ENCODE results near the gene COL6A2.

The COL6A2 gene

DNA sequence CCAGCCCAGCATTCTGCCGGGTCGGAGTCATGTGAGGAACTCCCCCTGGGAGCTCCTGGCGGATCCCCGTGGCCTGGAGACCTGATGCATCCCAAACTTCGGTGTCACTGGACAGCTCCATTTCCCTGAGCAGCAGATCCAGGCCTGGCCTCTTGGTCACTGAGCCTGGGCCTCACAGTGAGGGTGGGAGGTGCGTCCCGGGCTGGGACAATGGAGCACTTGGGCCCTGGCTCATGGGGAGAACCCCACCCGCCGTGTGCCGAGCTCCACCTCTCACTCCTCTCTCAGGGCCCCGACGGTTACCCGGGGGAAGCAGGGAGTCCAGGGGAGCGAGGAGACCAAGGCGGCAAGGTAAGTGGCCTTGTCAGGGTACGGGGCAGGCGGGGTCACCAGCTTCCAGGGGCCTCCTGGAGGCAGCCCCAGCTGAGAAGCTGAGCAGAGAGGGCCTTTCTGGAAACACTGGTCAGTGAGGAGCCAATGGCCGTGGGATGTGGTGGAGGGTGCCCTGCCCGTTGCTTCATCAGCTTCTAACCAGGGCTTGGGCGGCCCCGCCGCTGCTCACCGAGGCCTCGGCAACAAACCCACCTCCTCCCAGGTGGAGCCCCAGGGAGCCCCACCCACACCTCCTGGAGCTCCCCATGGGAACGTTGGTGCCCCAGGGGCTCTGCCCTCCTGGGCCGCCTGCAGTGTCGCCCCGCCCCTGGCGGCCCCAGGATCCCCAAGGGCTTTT lies 19.8 kb downstream of the COL6A2 start:
- H3K27ac ChIP-seq (ENCODE audit: low read depth, low read length), result no peak overlapping the region
- H3K4me3 ChIP-seq (ENCODE audit: low read depth, low read length), result no peak overlapping the region
- no peak overlapping the region for H3K9ac ChIP-seq (ENCODE audit: low read depth, low read length)
- H3K36me3 ChIP-seq (ENCODE audit: control insufficient read depth, insufficient read depth, low read length), result peaks cover 93% of the 10 kb centered on the region
- 0 out of 2 replicates have a peak, but pooled peaks cover 3% of the 10 kb centered on the region for H3K9me3 ChIP-seq (ENCODE audit: control insufficient read depth, insufficient read depth, low read length)
- H3K4me1 ChIP-seq (ENCODE audit: control insufficient read depth, insufficient read depth, low read length), result no peaks in the 10 kb centered on the region
- no peaks in the 10 kb centered on the region for H3K27me3 ChIP-seq (ENCODE audit: control insufficient read depth, insufficient read depth, low read length)

GRCh38 chr21:46118316-46119143 lies 20.6 kb downstream of the COL6A2 start:
- H3K36me3 ChIP-seq (ENCODE audit: control insufficient read depth, insufficient read depth, low read length), result peaks cover 87% of the 10 kb centered on the region

DNA sequence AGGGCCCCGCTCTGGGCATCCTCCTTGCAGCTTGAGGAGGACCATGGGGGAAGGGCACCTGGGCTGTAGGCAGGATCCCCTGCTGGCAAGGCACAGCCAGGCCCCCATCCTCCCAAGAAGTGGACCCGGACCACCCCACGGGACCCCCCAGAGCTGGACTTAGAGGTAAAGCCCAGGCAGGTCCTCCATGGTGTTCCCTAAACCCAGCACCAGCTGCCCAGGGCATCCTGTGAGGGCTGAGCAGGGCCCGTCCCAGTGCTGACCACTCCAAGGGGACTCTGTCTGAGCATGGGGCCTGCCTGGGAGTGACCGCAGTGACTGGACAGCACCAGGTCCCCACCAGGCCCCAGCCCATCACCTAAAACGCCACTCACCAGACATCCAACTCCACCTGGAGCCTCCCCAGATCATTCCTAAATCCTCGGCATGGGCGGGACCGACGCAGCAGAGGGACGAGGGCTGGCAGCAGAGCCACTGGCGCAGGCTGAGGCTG lies 21.3 kb downstream of the COL6A2 start:
- Histone ChIP-seq H3K9ac (ENCODE audit: low read depth, low read length) (no peak overlapping the region), H3K9me3 (ENCODE audit: control insufficient read depth, insufficient read depth, low read length) (0 out of 2 replicates have a peak, but pooled peaks cover 3% of the 10 kb centered on the region), H3K36me3 (ENCODE audit: control insufficient read depth, insufficient read depth, low read length) (peaks cover 83% of the 10 kb centered on the region), H3K27me3 (ENCODE audit: control insufficient read depth, insufficient read depth, low read length) (no peaks in the 10 kb centered on the region), H3K4me3 (ENCODE audit: low read depth, low read length) (no peak overlapping the region), H3K4me1 (ENCODE audit: control insufficient read depth, insufficient read depth, low read length) (no peaks in the 10 kb centered on the region), H3K27ac (ENCODE audit: low read depth, low read length) (no peak overlapping the region)

More at GRCh38 chr21:46118316-46119143, 20.6 kb downstream of the COL6A2 start:
- Histone ChIP-seq H3K4me3 (ENCODE audit: low read depth, low read length) (no peak overlapping the region), H3K27ac (ENCODE audit: low read depth, low read length) (no peak overlapping the region), H3K27me3 (ENCODE audit: control insufficient read depth, insufficient read depth, low read length) (no peaks in the 10 kb centered on the region), H3K9ac (ENCODE audit: low read depth, low read length) (no peak overlapping the region), H3K9me3 (ENCODE audit: control insufficient read depth, insufficient read depth, low read length) (0 out of 2 replicates have a peak, but pooled peaks cover 3% of the 10 kb centered on the region), H3K4me1 (ENCODE audit: control insufficient read depth, insufficient read depth, low read length) (no peaks in the 10 kb centered on the region)

DNA sequence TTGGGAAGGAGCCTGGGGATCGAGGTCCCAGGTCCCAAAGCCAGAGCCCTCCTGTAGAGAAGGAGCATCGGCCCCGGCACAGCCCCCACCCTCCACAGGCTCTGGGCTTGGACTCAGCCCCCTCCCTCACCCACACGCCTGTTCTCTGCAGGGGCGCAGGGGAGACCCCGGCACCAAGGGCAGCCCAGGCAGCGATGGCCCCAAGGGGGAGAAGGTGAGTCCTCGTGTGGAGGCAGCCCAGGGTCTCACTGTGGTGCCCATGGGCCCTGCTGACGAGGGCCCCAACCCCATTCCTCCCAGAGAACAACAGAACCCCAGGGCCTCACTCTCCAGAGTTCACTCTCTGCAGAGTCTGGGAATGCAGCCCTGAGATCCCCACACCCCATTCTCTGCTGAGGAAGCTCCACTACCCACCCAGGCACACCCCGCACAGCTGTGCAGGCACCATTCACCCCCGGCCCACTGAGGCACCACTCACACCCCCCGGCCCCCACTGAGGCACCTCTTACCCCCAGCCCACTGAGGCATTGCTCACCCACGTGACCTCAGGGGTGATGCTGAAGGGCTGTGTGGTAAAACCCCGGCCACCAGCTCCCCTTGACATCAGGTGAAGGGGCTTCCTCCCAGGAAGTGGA lies 21.8 kb downstream of the COL6A2 start:
- 0 out of 2 replicates have a peak, but pooled peaks cover 3% of the 10 kb centered on the region for H3K9me3 ChIP-seq (ENCODE audit: control insufficient read depth, insufficient read depth, low read length)
- no peaks in the 10 kb centered on the region for H3K27me3 ChIP-seq (ENCODE audit: control insufficient read depth, insufficient read depth, low read length)
- H3K27ac ChIP-seq (ENCODE audit: low read depth, low read length), result no peak overlapping the region
- no peak overlapping the region for H3K4me3 ChIP-seq (ENCODE audit: low read depth, low read length)
- no peaks in the 10 kb centered on the region for H3K4me1 ChIP-seq (ENCODE audit: control insufficient read depth, insufficient read depth, low read length)
- peaks cover 80% of the 10 kb centered on the region for H3K36me3 ChIP-seq (ENCODE audit: control insufficient read depth, insufficient read depth, low read length)
- H3K9ac ChIP-seq (ENCODE audit: low read depth, low read length), result no peak overlapping the region

DNA sequence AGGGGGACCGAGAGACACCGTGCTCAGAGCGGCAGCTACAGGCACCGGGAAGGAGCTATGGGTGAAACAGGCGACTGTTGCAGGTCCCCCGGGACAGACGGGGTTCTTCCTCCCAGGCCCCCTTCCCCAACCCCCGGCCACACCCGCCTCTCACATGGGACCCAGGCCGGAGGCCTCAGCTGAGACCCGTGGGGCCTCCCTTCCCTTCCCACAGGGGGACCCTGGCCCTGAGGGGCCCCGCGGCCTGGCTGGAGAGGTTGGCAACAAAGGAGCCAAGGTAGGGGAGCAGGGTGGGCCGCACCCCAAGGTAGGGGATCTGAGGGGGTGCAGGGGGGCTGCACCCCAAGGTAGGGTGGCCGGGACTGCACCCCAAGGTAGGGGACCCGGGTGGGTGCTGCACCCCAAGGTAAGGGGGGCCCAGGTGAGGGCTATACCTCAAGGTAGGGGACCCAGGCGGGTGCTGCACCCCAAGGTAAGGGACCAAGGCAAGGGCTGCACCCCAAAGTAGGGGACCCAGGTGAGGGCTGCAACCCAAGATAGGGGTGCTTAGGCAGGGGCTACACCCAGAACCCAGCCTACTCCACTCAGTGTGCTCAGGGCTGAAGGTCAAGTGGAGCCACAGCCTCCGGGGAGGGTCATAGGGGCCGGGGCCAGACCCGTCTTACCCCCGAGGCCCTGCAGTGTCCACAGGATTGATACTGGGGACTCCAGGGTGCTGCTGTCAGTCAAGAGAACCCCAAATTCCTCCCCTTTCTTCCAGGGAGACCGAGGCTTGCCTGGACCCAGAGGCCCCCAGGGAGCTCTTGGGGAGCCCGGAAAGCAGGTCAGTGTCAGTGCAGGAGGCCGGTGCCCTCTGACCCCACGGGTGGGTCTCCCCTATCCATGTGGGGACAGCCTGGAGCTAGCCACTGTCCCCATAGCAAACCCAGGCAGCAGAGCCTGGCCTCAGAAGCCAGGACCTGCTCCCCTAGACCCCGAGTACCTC lies 22.7 kb downstream of the COL6A2 start:
- no peak overlapping the region for H3K9ac ChIP-seq (ENCODE audit: low read depth, low read length)
- no peaks in the 10 kb centered on the region for H3K4me1 ChIP-seq (ENCODE audit: control insufficient read depth, insufficient read depth, low read length)
- no peaks in the 10 kb centered on the region for H3K27me3 ChIP-seq (ENCODE audit: control insufficient read depth, insufficient read depth, low read length)
- no peaks in the 10 kb centered on the region for H3K9me3 ChIP-seq (ENCODE audit: control insufficient read depth, insufficient read depth, low read length)
- H3K4me3 ChIP-seq (ENCODE audit: low read depth, low read length), result no peak overlapping the region
- no peak overlapping the region for H3K27ac ChIP-seq (ENCODE audit: low read depth, low read length)
- H3K36me3 ChIP-seq (ENCODE audit: control insufficient read depth, insufficient read depth, low read length), result peaks cover 81% of the 10 kb centered on the region

GRCh38 chr21:46121286-46122221 lies 23.6 kb downstream of the COL6A2 start:
- H3K9me3 ChIP-seq (ENCODE audit: control insufficient read depth, insufficient read depth, low read length), result no peaks in the 10 kb centered on the region
- H3K27me3 ChIP-seq (ENCODE audit: control insufficient read depth, insufficient read depth, low read length), result no peaks in the 10 kb centered on the region
- H3K9ac ChIP-seq (ENCODE audit: low read depth, low read length), result no peak overlapping the region
- H3K4me1 ChIP-seq (ENCODE audit: control insufficient read depth, insufficient read depth, low read length), result no peaks in the 10 kb centered on the region
- no peak overlapping the region for H3K27ac ChIP-seq (ENCODE audit: low read depth, low read length)
- H3K4me3 ChIP-seq (ENCODE audit: low read depth, low read length), result no peak overlapping the region
- peaks cover 80% of the 10 kb centered on the region for H3K36me3 ChIP-seq (ENCODE audit: control insufficient read depth, insufficient read depth, low read length)

DNA sequence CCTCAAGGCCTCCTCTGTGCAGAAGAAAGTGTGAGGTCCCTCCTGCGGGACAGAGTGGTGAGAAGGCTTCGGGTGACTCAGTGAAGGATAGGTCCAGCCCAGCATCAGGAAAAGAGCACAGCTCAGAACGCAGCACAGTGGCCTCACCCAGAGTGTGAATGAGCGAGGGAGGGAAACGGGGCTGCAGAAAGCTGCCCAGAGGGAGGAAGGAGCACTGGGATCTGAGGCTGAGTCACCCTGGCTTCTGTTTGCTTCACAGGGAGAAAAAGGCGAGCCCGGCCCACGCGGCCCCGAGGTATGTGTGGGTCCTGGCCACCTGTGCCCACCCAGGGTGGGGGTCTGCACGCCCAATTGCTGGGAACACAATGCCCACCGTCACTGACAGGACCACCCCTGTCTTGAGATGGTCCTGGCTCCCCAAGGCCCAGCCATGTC lies 24.3 kb downstream of the COL6A2 start:
- H3K9me3 ChIP-seq (ENCODE audit: control insufficient read depth, insufficient read depth, low read length), result no peaks in the 10 kb centered on the region
- H3K27me3 ChIP-seq (ENCODE audit: control insufficient read depth, insufficient read depth, low read length), result no peaks in the 10 kb centered on the region
- H3K27ac ChIP-seq (ENCODE audit: low read depth, low read length), result no peak overlapping the region
- H3K36me3 ChIP-seq (ENCODE audit: control insufficient read depth, insufficient read depth, low read length), result peaks cover 80% of the 10 kb centered on the region
- H3K4me3 ChIP-seq (ENCODE audit: low read depth, low read length), result no peak overlapping the region
- H3K4me1 ChIP-seq (ENCODE audit: control insufficient read depth, insufficient read depth, low read length), result no peaks in the 10 kb centered on the region
- H3K9ac ChIP-seq (ENCODE audit: low read depth, low read length), result no peak overlapping the region

- Histone ChIP-seq H3K27ac (ENCODE audit: low read depth, low read length) (no peak overlapping the region), H3K36me3 (ENCODE audit: control insufficient read depth, insufficient read depth, low read length) (peaks cover 73% of the 10 kb centered on the region), H3K4me3 (ENCODE audit: low read depth, low read length) (no peak overlapping the region), H3K9ac (ENCODE audit: low read depth, low read length) (no peak overlapping the region), H3K4me1 (ENCODE audit: control insufficient read depth, insufficient read depth, low read length) (no peaks in the 10 kb centered on the region), H3K27me3 (ENCODE audit: control insufficient read depth, insufficient read depth, low read length) (no peaks in the 10 kb centered on the region), H3K9me3 (ENCODE audit: control insufficient read depth, insufficient read depth, low read length) (no peaks in the 10 kb centered on the region)
Measured at GRCh38 chr21:46122758-46123683, 25.1 kb downstream of the COL6A2 start.
